ENCODE data around the gene NXT1.

NXT1 gene

GRCh38 chr20:23391707-23392310 is 41.2 kb downstream of the NXT1 start:
- DNase-seq = no peak

DNA sequence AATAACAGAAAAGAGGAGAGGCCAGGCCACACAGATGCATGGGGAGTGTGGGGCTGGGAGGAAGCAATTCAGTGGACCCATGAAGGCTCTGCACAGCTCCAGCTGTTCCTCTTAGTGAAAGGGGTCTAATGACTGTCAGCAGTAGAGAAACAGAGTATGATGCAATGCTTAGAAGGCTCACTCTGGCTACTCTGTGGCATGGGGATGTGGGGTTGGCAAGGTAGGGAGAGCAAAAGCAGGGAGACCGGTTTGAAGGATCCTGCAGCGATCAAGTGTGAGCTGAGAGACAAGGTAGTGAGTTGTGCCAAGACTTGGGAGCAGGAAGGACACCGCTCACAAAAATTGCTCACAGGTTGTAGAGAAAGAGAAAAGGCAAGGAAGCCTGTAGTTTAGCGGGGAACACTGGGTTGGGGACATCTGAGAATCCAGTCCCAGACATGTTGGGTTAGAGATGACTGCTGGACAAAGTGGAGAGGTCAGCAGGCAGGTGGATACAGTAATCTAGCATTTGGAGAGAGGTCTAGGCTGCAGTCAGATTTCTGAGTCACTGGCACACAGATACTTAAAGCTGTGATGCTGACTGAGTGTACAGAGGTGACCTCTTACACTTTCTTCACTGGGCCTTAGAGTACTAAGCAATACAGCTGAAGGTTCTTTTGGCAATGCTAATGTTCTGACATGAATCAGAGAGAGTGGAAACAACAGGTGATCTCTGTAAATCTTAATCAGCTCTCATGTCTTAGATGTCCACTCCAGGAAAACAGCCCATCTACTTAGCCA is 43.6 kb downstream of the NXT1 start:
- no peak for DNase-seq

DNA sequence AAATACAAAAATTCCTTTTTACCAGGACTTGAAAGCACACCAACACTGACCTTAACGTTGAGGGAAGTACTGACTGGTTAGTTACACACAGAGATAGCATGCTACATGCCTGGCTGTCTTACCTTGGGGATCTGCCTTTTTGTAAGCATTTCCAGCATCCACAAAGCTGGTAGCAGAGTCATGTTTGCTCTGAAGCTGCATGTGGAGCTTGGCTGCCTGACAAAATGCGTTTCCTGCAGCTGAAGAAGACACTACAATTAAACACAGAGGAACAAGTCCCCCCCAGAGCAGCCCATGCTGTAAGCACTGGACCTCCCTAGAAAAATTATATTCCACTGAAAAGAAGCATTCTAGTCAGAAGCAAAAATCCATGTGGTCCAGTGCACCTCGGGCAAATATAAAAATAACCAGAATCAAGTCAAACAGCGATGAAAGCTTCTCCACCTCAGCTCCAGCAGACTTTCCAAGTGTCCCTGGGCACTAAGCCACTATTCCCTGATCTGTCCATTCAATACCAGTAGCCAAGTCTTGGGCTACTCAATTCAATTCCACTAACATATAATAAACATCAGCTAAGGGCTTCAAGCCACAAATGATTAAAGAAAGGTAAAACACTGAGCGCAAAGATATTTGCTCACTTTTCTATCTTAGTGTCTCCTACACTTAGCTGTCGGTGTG is 46.5 kb downstream of the NXT1 start:
- no peak for DNase-seq

- DNase-seq = no peak
Measured at GRCh38 chr20:23397961-23398360, 47.4 kb downstream of the NXT1 start.

- DNase-seq = no peak
Measured at GRCh38 chr20:23399568-23400241, 49.1 kb downstream of the NXT1 start.

- DNase-seq = no peak
Measured at GRCh38 chr20:23401051-23401450, 50.5 kb downstream of the NXT1 start.

DNA sequence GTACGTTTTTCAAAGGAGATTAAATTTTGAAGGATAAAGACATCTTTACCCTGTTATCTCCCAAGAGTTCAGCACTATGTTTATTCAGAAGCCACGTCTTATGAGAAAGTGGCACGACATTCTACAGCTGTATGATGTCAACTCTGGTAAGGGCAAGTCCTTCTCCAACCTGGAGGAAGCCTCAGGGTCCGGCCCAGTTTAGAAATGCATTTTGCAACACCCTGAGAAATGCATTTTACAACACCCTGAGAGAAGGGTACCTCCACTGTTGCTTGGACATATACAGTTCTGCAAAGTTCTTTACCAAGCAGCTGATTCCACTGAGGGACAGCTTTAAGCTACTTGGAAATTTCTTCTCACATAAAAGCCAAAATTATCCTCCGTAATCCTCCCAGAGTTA is 53.2 kb downstream of the NXT1 start:
- DNase-seq = no peak

GRCh38 chr20:23404196-23404595 is 53.6 kb downstream of the NXT1 start:
- no peak for DNase-seq
